CD14-positive monocyte (primary cell): ENCODE results near the gene ZFAND2B. TPM values are rescaled to one million over a fixed set of nuclear protein-coding genes. Genes with fewer than 3 reads are reported as not detected.

Experiments used
- DNase-seq, 3 donors: peaks; one replicate each; pipeline ENCODE4 v3.0.0-alpha.2; 2011 to 2022
- H2AFZ ChIP-seq: 2 replicates; pipeline ENCODE4 v1.6.0; 2012; ENCODE audit warnings: mild to moderate bottlenecking, low read depth, low read length, inconsistent platforms; ENCODE audit not compliant: insufficient read depth, poor library complexity, severe bottlenecking
- H3K27ac ChIP-seq, 2 donors: 1 replicate in 1 of 2; 2 replicates in 1 of 2; pipeline ENCODE4 v1.5.1; 2012 to 2013; ENCODE audit warnings: low read length in 2 of 2, control low read depth in 1 of 2, inconsistent platforms in 1 of 2, low read depth in 1 of 2, mild to moderate bottlenecking in 1 of 2
- H3K27me3 ChIP-seq, 2 donors: one replicate each; pipeline versions ENCODE4 v1.6.0 to v1.6.1; 2011 to 2013; ENCODE audit warnings: low read length in 2 of 2; ENCODE audit not compliant: control insufficient read depth in 2 of 2, insufficient read depth in 2 of 2
- H3K36me3 ChIP-seq, 2 donors: replicated peaks in 1 of 2; 1 replicate in 1 of 2; 2 replicates in 1 of 2; pipeline versions ENCODE4 v1.5.1 to v1.6.1; 2012 to 2013; ENCODE audit warnings: low read length in 2 of 2, control low read depth in 1 of 2, inconsistent platforms in 1 of 2, mild to moderate bottlenecking in 1 of 2; ENCODE audit not compliant: insufficient read depth in 2 of 2, control insufficient read depth in 1 of 2
- H3K4me1 ChIP-seq, 2 donors: 1 replicate in 1 of 2; 2 replicates in 1 of 2; pipeline versions ENCODE4 v1.5.1 to v1.6.1; 2012 to 2013; ENCODE audit warnings: low read length in 2 of 2, control low read depth in 1 of 2, inconsistent platforms in 1 of 2, mild to moderate bottlenecking in 1 of 2, moderate library complexity in 1 of 2; ENCODE audit not compliant: insufficient read depth in 2 of 2, control insufficient read depth in 1 of 2
- H3K4me2 ChIP-seq: replicated peaks from 2 replicates; pipeline ENCODE3; 2012; ENCODE audit warnings: low read length, moderate library complexity, mild to moderate bottlenecking; ENCODE audit not compliant: poor library complexity, severe bottlenecking; ENCODE audit errors: extremely low read depth
- H3K4me3 ChIP-seq, 3 experiments: fragments of 200-600 bp in 1 of 3; sonication (generic) in 1 of 3; replicated peaks in 1 of 3; 1 replicate in 2 of 3; 2 replicates in 1 of 3; pipeline ENCODE4 v1.5.1; 2011 to 2013; ENCODE audit warnings: low read length in 3 of 3, mild to moderate bottlenecking in 3 of 3, control low read depth in 2 of 3, low read depth in 2 of 3, inconsistent platforms in 1 of 3, moderate library complexity in 1 of 3
- H3K79me2 ChIP-seq: 2 replicates; pipeline ENCODE4 v1.6.0; 2012; ENCODE audit warnings: mild to moderate bottlenecking, control low read depth, inconsistent platforms, low read length, moderate library complexity; ENCODE audit not compliant: insufficient read depth
- H3K9ac ChIP-seq: 2 replicates; pipeline ENCODE4 v1.6.0; 2017; ENCODE audit warnings: low read length, mild to moderate bottlenecking; ENCODE audit not compliant: insufficient read depth, poor library complexity, severe bottlenecking
- H3K9me3 ChIP-seq, 2 donors: replicated peaks in 1 of 2; 1 replicate in 1 of 2; 2 replicates in 1 of 2; pipeline versions ENCODE4 v1.5.1 to v1.6.1; 2012 to 2013; ENCODE audit warnings: low read length in 2 of 2, control low read depth in 1 of 2; ENCODE audit not compliant: control insufficient read depth in 1 of 2, insufficient read depth in 1 of 2
- H4K20me1 ChIP-seq: 2 replicates; pipeline ENCODE4 v1.6.0; 2012; ENCODE audit warnings: mild to moderate bottlenecking, low read length, control low read depth, moderate library complexity; ENCODE audit not compliant: insufficient read depth
- H3K27ac Mint-ChIP-seq, 7 donors: one replicate each; pipeline ENCODE4 v1.8.0; 2020; ENCODE audit warnings: mild to moderate bottlenecking in 7 of 7, mixed read lengths in 7 of 7, moderate library complexity in 6 of 7, inconsistent platforms in 2 of 7
- H3K27me3 Mint-ChIP-seq, 3 donors: one replicate each; pipeline ENCODE4 v1.8.0; 2021 to 2022; ENCODE audit warnings: low read depth in 3 of 3, mild to moderate bottlenecking in 3 of 3, mixed read lengths in 3 of 3, moderate library complexity in 3 of 3, inconsistent platforms in 1 of 3
- H3K36me3 Mint-ChIP-seq, 2 donors: one replicate each; pipeline ENCODE4 v1.8.0; 2020; ENCODE audit warnings: mixed read lengths in 2 of 2, inconsistent platforms in 1 of 2, mild to moderate bottlenecking in 1 of 2
- H3K4me1 Mint-ChIP-seq: one replicate; pipeline ENCODE4 v1.8.0; 2020; ENCODE audit warnings: mild to moderate bottlenecking, mixed read lengths
- H3K4me3 Mint-ChIP-seq, 2 donors: one replicate each; pipeline ENCODE4 v1.8.0; 2020; ENCODE audit warnings: mild to moderate bottlenecking in 2 of 2, mixed read lengths in 2 of 2, moderate library complexity in 1 of 2
- H3K9me3 Mint-ChIP-seq, 7 donors: one replicate each; pipeline ENCODE4 v1.8.0; 2020 to 2022; ENCODE audit warnings: mixed read lengths in 7 of 7, mild to moderate bottlenecking in 6 of 7, moderate library complexity in 6 of 7, inconsistent platforms in 2 of 7
- WGBS: methylation state at CpG from one replicate; pipeline ENCODE4 v1.1.5; 2013; ENCODE audit warnings: missing lambda C conversion rate; ENCODE audit not compliant: insufficient coverage; 5-methylcytosine and 5-hydroxymethylcytosine counted together
- intact Hi-C, 2 donors: fragments of 100-400 bp; cut with micrococcal nuclease; formaldehyde crosslinking; loops; one replicate each; pipeline versions ENCODE4 v1.15.0 to v1.15.1; 2023
- polyA plus RNA-seq, 3 donors: library from polyadenylated mRNA; depleted of rRNA in 1 of 3; unstranded in 2 of 3; stranded (reverse) in 1 of 3; fragments of 300-500 nt in 2 of 3; fragments of >200 nt in 1 of 3; fragmentation: Illumina TruSeq in 2 of 3; gene quantifications; 1 replicate in 2 of 3; 2 replicates in 1 of 3; pipeline ENCODE4 v1.2.3, GENCODE V29; 2012 to 2021
- TF ChIP-seq, protein P1 (sequence below): fragments of 200-600 bp; IDR thresholded peaks from one replicate; pipeline ENCODE4 v1.8.0; 2022; ENCODE audit warnings: antibody characterized with exemption, mild to moderate bottlenecking

ZFAND2B gene
- polyA plus RNA-seq, 3 donors = 45.7 to 98.9 (median 53.2) TPM

DNA sequence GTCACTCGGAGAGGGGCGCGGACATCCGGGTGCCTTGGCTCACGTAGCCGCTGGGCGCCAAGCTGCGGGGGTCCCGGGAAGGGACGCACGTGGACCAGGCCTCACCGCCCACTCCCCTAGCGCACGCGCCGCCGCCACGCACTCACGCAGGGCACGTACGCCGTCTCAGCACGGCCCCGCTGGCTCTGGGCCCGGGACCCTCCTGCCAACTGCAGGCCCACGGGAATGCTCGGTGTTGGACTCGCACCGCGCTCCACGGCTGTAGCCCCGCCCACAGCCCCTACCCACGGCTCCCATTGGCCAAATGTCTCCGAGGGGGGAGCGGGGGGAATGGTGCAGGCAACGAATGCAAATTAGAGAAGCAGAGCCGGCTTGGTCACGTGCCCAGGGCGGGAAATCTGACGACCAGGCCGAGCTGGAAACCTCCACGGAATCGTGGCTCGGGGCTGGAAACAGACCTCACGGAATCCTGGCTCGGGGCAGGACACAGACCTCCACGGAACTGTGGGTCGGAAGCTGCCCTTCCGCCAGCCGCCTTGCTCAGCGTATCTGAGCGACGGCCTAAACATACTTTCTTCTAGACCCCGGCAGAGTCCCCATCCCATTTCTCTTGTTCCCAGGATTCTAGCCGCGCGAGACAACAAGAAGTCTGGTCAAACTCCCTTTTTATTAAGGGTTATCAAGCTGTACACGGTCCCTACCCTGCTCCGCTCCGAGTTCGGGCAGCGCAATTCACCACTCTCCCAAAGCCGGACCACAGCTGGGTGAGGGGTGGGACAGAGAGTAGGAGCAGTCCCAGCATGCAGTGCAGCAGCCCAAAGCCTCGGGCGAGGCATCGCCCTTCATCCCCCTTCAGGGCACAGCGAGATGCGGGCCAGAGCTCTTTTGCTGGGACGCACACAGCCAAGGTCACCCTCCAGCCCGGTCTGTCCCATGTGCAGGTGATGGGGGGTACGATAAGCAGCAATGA is 12.4 kb downstream of the ZFAND2B start, which contains the start of gene ABCB6:
TSS of gene ABCB6 (minus strand) at position 227 of the 970 bp plus-strand sequence. CDS start 285 bp downstream, outside the sequence.
- Histone ChIP-seq H3K79me2 (no peaks in the 10 kb centered on the region), H3K4me3 (peak within 1 kb of the TSS; percentile 38 to 79 (median 46)), H3K4me2 (peak within 1 kb of the TSS; percentile 98), H3K27me3 (peaks cover 0 to 53% of the 10 kb centered on the region in 2 donors), H2AFZ (peak within 1 kb of the TSS; percentile 66), H3K9ac (peak within 1 kb of the TSS; percentile 46), H3K4me1 (peaks cover 32 to 37% of the 10 kb centered on the region in 2 donors), H3K36me3 (peaks cover 42 to 47% of the 10 kb centered on the region in 2 donors), H3K9me3 (peaks cover 0 to 5% of the 10 kb centered on the region in 2 donors), H3K27ac (peak within 1 kb of the TSS in 1 of 2 donors; percentile 36), H4K20me1 (peaks cover 56% of the 10 kb centered on the region)
- peak; percentile 76 to 84 (median 78) for DNase-seq
- intact Hi-C loops = loop anchor here (5.0 kb wide), 2 partner anchors 33 to 42 kb away; partner anchors contain the start of genes TUBA4A (in 2 of the 2), TUBA4B (in 2 of the 2), CNPPD1 (in 1 of the 2) and RETREG2 (in 1 of the 2)
- Mint-ChIP-seq H3K9me3 (peaks cover 0 to 19% (median 9%) of the 10 kb centered on the region in 7 donors), H3K27me3 (peaks cover 49 to 62% (median 50%) of the 10 kb centered on the region in 3 donors), H3K4me1 (peaks cover 33% of the 10 kb centered on the region), H3K36me3 (peaks cover 57 to 64% of the 10 kb centered on the region in 2 donors), H3K27ac (peak within 1 kb of the TSS; percentile 37 to 87 (median 80)), H3K4me3 (peak within 1 kb of the TSS; percentile 70 to 86)
- WGBS = 6% methylated on average over 52 of the region's 71 CpGs
- TF ChIP-seq, protein P1, sequence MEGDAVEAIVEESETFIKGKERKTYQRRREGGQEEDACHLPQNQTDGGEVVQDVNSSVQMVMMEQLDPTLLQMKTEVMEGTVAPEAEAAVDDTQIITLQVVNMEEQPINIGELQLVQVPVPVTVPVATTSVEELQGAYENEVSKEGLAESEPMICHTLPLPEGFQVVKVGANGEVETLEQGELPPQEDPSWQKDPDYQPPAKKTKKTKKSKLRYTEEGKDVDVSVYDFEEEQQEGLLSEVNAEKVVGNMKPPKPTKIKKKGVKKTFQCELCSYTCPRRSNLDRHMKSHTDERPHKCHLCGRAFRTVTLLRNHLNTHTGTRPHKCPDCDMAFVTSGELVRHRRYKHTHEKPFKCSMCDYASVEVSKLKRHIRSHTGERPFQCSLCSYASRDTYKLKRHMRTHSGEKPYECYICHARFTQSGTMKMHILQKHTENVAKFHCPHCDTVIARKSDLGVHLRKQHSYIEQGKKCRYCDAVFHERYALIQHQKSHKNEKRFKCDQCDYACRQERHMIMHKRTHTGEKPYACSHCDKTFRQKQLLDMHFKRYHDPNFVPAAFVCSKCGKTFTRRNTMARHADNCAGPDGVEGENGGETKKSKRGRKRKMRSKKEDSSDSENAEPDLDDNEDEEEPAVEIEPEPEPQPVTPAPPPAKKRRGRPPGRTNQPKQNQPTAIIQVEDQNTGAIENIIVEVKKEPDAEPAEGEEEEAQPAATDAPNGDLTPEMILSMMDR = no peak
